ENCODE data around the gene IDI2. TPM values are rescaled to one million over a fixed set of nuclear protein-coding genes. Genes with fewer than 3 reads are reported as not detected.

The IDI2 gene
- total RNA-seq, 1 donor from 2014 or later: not detected

- Histone ChIP-seq H3K27ac (no peak overlapping the region), H3K4me3 (no peak overlapping the region)
- DNase-seq (ENCODE audit: extremely low spot score in 2 of 2): no peak
Measured at GRCh38 chr10:976316-976715, 49.3 kb downstream of the IDI2 start.

GRCh38 chr10:974785-975074 lies 50.9 kb downstream of the IDI2 start:
- no peak for TF ChIP-seq POLR2A (IDR thresholded peaks at IDR 0.05)
- no peak for TF ChIP-seq CTCF (IDR thresholded peaks at IDR 0.05)
- TF ChIP-seq POLR2AphosphoS5 (IDR thresholded peaks at IDR 0.05; ENCODE audit: insufficient read depth in 1 of 2, low read depth in 1 of 2): no peak
- Histone ChIP-seq H3K4me3 (no peak overlapping the region), H3K36me3 (no peaks in the 10 kb centered on the region), H3K4me1 (peaks cover 9% of the 10 kb centered on the region), H3K27me3 (no peaks in the 10 kb centered on the region), H3K9me3 (peaks cover 7% of the 10 kb centered on the region), H3K27ac (no peak overlapping the region)
- no peak for DNase-seq (ENCODE audit: extremely low spot score in 2 of 2)
- intact Hi-C loops (cut with DNase I): no loop called here

More at GRCh38 chr10:976316-976715, 49.3 kb downstream of the IDI2 start:
- H3K9me3 ChIP-seq: peaks cover 7% of the 10 kb centered on the region
- no peaks in the 10 kb centered on the region for H3K4me1 ChIP-seq
- no peak for TF ChIP-seq POLR2AphosphoS5 (IDR thresholded peaks at IDR 0.05; ENCODE audit: insufficient read depth in 1 of 2, low read depth in 1 of 2)
- no peak for TF ChIP-seq POLR2A (IDR thresholded peaks at IDR 0.05)
- TF ChIP-seq CTCF (IDR thresholded peaks at IDR 0.05): no peak
- H3K27me3 ChIP-seq: no peaks in the 10 kb centered on the region
- intact Hi-C loops (cut with DNase I): no loop called here
- H3K36me3 ChIP-seq: no peaks in the 10 kb centered on the region

DNA sequence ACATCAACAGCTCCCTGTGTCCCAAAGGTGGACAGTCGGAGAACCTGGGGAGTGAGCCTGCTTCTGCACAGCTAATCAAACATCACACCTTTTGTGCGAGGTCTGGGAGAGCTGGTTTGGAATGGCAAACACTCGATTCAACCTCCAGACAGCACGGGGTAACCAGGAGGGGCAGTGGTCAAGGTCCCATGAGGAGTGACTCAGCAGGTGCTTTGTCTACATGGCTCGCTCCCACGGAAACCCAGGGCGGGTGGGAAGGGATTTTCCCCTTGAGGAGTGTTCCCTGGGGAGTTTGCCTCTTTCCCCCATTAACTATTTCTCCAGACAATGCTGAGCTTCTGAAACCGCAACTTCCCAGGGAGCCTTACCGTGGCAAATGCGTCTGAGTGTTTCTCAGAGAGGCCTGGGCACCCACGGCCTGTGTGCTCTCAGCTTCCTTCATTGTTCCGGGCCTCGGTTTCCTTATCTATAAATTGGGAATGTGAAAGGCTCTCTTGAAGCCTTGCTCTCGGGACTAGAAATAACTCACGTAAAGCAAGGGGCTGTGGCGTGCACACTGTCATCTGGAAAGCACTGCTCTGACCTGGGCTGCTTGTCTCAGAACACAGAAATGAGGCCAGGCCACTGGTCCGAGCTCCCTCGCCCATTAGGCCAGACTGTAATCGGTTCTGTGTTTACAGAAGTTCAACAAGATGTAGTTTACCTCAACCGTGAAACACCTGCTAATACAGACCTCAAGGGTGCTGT lies 51.4 kb downstream of the IDI2 start:
- intact Hi-C loops (cut with DNase I): no loop called here
- Histone ChIP-seq H3K36me3 (no peaks in the 10 kb centered on the region), H3K4me3 (no peak overlapping the region), H3K27ac (no peak overlapping the region), H3K27me3 (no peaks in the 10 kb centered on the region), H3K4me1 (peaks cover 9% of the 10 kb centered on the region), H3K9me3 (peaks cover 7% of the 10 kb centered on the region)
- TF ChIP-seq CTCF (IDR thresholded peaks at IDR 0.05) (no peak), POLR2A (IDR thresholded peaks at IDR 0.05) (no peak), POLR2AphosphoS5 (IDR thresholded peaks at IDR 0.05; ENCODE audit: insufficient read depth in 1 of 2, low read depth in 1 of 2) (no peak)
- no peak for DNase-seq (ENCODE audit: extremely low spot score in 2 of 2)

GRCh38 chr10:972763-973162 lies 52.9 kb downstream of the IDI2 start:
- peaks cover 9% of the 10 kb centered on the region for H3K4me1 ChIP-seq
- no peak for TF ChIP-seq POLR2A (IDR thresholded peaks at IDR 0.05)
- TF ChIP-seq POLR2AphosphoS5 (IDR thresholded peaks at IDR 0.05; ENCODE audit: insufficient read depth in 1 of 2, low read depth in 1 of 2): no peak
- TF ChIP-seq CTCF (IDR thresholded peaks at IDR 0.05): no peak
- H3K27ac ChIP-seq: no peak overlapping the region
- H3K4me3 ChIP-seq: no peak overlapping the region
- no peaks in the 10 kb centered on the region for H3K9me3 ChIP-seq
- intact Hi-C loops (cut with DNase I): no loop called here
- DNase-seq (ENCODE audit: extremely low spot score in 2 of 2): no peak
- H3K27me3 ChIP-seq: no peaks in the 10 kb centered on the region
- no peaks in the 10 kb centered on the region for H3K36me3 ChIP-seq

DNA sequence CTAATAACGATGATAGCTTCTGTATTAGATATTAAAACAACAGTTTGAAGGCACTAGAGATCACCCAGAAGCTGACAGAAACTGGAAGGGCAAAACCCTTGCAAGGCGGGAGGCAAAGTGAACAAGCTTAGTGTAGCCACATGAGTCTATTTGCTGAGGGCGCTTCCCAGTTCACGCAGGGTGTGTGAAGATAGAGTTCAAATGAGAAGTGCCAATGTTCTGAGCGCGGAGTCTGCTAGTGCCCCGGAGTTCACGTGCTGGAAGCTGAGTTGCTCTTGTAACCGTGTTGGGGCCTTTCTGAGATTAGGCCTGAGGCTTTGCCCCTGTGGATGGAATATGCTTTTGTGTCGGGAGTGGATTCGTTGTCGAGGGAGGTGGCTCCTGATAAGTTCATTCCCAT lies 54.0 kb downstream of the IDI2 start:
- TF ChIP-seq POLR2AphosphoS5 (IDR thresholded peaks at IDR 0.05; ENCODE audit: insufficient read depth in 1 of 2, low read depth in 1 of 2) (no peak), CTCF (IDR thresholded peaks at IDR 0.05) (no peak), POLR2A (IDR thresholded peaks at IDR 0.05) (no peak)
- no peak for DNase-seq (ENCODE audit: extremely low spot score in 2 of 2)
- no peak overlapping the region for H3K27ac ChIP-seq
- H3K4me3 ChIP-seq: no peak overlapping the region
- no peaks in the 10 kb centered on the region for H3K9me3 ChIP-seq
- peaks cover 9% of the 10 kb centered on the region for H3K4me1 ChIP-seq
- H3K27me3 ChIP-seq: no peaks in the 10 kb centered on the region
- intact Hi-C loops (cut with DNase I): no loop called here
- H3K36me3 ChIP-seq: no peaks in the 10 kb centered on the region
